Lung (tissue), 12 donors: Measurements from ENCODE around the gene SLC6A2. TPM values are rescaled to one million over a fixed set of nuclear protein-coding genes. Genes with fewer than 3 reads are reported as not detected.

Experiments
- ATAC-seq: fragments of 200-7000 bp; cut with Tn5 transposase; one replicate; pipeline ENCODE4 v1.9.1; 2020; ENCODE audit warnings: moderate number of reproducible peaks; ENCODE audit not compliant: insufficient read depth, low FRiP score
- DNase-seq, 3 donors: peaks; one replicate each; pipeline ENCODE4 v3.0.0-alpha.2; 2013 to 2017
- H3K27ac ChIP-seq, 2 donors: one replicate each; pipeline ENCODE4 v1.5.1; 2013; ENCODE audit warnings: mild to moderate bottlenecking in 2 of 2, moderate library complexity in 2 of 2, control low read depth in 1 of 2, inconsistent platforms in 1 of 2, low read depth in 1 of 2, low read length in 1 of 2
- H3K27me3 ChIP-seq, 3 donors: one replicate each; pipeline ENCODE4 v1.5.1; 2013; ENCODE audit warnings: low read length in 2 of 3; ENCODE audit not compliant: control insufficient read depth in 3 of 3, insufficient read depth in 3 of 3
- H3K36me3 ChIP-seq, 4 donors: one replicate each; pipeline ENCODE4 v1.5.1; 2013; ENCODE audit warnings: low read length in 4 of 4, mild to moderate bottlenecking in 1 of 4, moderate library complexity in 1 of 4; ENCODE audit not compliant: control insufficient read depth in 4 of 4, insufficient read depth in 4 of 4
- H3K4me1 ChIP-seq, 5 donors: one replicate each; pipeline ENCODE4 v1.5.1; 2013; ENCODE audit warnings: low read length in 5 of 5, mild to moderate bottlenecking in 2 of 5, moderate library complexity in 1 of 5; ENCODE audit not compliant: control insufficient read depth in 5 of 5, insufficient read depth in 5 of 5
- H3K4me3 ChIP-seq: one replicate; pipeline ENCODE4 v1.5.1; 2013; ENCODE audit warnings: mild to moderate bottlenecking, control low read depth, moderate library complexity
- H3K9ac ChIP-seq, 2 donors: one replicate each; pipeline ENCODE4 v1.5.1; 2013; ENCODE audit warnings: low read length in 2 of 2, control low read depth in 1 of 2; ENCODE audit not compliant: insufficient read depth in 1 of 2
- H3K9me3 ChIP-seq, 4 donors: one replicate each; pipeline ENCODE4 v1.5.1; 2013; ENCODE audit warnings: low read length in 3 of 4, mild to moderate bottlenecking in 1 of 4, moderate library complexity in 1 of 4; ENCODE audit not compliant: control insufficient read depth in 4 of 4, insufficient read depth in 3 of 4
- WGBS, 2 donors: extraction: QIAGEN DNeasy Blood & Tissue Kit; methylation state at CpG; one replicate each; pipeline ENCODE4 v1.1.7; 2013; 5-methylcytosine and 5-hydroxymethylcytosine counted together
- polyA plus RNA-seq, 2 donors: library from polyadenylated mRNA; stranded (reverse); fragments of 200-250 nt; gene quantifications; one replicate each; pipeline ENCODE4 v1.2.1, GENCODE V29; 2013
- total RNA-seq, 2 donors: library from RNA; depleted of rRNA in 1 of 2; stranded (reverse); fragments of >200 nt in 1 of 2; gene quantifications; one replicate each; pipeline ENCODE4 v1.2.1, GENCODE V29; 2014 to 2021
- TF ChIP-seq, protein P1 (sequence below): IDR thresholded peaks from 2 replicates; pipeline ENCODE4 v1.5.1; 2012; ENCODE audit warnings: mild to moderate bottlenecking; ENCODE audit errors: control extremely low read depth, extremely low read depth
- donor health status: control.
- donor health status: control.
- donor health status: Bipolar disorder and iron deficiency.
- donor health status: healthy.
- donor health status: DM: yes; HTN: yes; CAD: no.

The SLC6A2 gene
- total and polyA plus RNA-seq, 4 donors = 0.02 to 0.26 TPM; not detected in 2

DNA sequence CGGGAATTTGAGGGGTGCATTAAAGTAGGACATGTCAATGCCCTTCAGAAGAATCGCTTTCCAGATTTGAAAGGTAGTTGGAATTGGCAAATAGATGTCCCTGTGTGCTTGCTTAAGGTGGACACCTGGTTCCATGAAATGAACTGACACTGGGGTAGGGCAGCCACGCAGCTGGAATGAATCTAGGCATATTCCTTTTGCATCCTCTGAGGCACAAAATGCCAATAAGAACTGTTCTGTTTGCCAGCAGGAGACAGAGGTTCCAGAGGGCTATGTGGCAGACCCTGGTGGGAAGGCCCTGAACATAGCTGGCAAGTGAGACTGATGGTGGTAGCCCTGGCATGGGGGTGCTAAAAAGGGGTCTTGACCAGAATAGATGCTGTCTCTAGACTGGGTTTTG, 61.5 kb downstream of the SLC6A2 start:
- no peak for DNase-seq
- Histone ChIP-seq H3K4me1 (no peaks in the 10 kb centered on the region), H3K4me3 (no peak overlapping the region), H3K27ac (no peak overlapping the region), H3K9me3 (peaks cover 0 to 7% (median 0%) of the 10 kb centered on the region in 4 donors), H3K9ac (no peak overlapping the region), H3K36me3 (no peaks in the 10 kb centered on the region), H3K27me3 (no peaks in the 10 kb centered on the region)
- 85 to 89% methylated on average over 3 of the region's 3 CpGs for WGBS, 2 donors
- ATAC-seq = no peak
- TF ChIP-seq, protein P1, sequence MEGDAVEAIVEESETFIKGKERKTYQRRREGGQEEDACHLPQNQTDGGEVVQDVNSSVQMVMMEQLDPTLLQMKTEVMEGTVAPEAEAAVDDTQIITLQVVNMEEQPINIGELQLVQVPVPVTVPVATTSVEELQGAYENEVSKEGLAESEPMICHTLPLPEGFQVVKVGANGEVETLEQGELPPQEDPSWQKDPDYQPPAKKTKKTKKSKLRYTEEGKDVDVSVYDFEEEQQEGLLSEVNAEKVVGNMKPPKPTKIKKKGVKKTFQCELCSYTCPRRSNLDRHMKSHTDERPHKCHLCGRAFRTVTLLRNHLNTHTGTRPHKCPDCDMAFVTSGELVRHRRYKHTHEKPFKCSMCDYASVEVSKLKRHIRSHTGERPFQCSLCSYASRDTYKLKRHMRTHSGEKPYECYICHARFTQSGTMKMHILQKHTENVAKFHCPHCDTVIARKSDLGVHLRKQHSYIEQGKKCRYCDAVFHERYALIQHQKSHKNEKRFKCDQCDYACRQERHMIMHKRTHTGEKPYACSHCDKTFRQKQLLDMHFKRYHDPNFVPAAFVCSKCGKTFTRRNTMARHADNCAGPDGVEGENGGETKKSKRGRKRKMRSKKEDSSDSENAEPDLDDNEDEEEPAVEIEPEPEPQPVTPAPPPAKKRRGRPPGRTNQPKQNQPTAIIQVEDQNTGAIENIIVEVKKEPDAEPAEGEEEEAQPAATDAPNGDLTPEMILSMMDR = no peak

- H3K27ac ChIP-seq = no peak overlapping the region
- WGBS, 2 donors = 66 to 73% methylated on average over 5 of the region's 5 CpGs
- no peak overlapping the region for H3K9ac ChIP-seq
- DNase-seq (no peak), ATAC-seq (no peak)
- no peaks in the 10 kb centered on the region for H3K36me3 ChIP-seq
- no peaks in the 10 kb centered on the region for H3K4me1 ChIP-seq
- H3K9me3 ChIP-seq = peaks cover 0 to 7% (median 0%) of the 10 kb centered on the region in 4 donors
- TF ChIP-seq, protein P1 = no peak
- no peak overlapping the region for H3K4me3 ChIP-seq
- peaks cover 0 to 6% (median 0%) of the 10 kb centered on the region in 3 donors for H3K27me3 ChIP-seq
These were observed 69.4 kb downstream of the SLC6A2 start for GRCh38 chr16:55725055-55725777.

DNA sequence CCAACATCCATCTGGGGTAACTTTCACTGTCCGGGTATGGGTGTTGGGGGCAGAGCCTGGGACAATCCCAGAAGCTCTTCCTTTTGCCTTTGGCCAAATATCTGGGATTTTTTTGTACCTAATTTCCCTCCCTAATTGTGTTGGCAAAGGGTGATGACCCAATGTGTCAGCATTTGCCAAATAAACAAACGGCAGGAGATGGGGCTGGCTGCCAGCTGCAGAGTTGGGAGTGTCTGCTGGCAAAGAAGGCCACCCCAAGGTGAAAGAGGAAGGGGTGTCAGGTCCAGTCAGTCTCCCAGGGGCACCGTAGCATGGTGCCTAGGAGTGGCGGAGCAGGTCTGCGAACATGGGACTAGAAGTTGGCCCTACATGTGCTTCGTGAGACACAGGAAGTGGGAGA, 73.0 kb downstream of the SLC6A2 start:
- Histone ChIP-seq H3K4me1 (no peaks in the 10 kb centered on the region), H3K9ac (no peak overlapping the region), H3K27ac (no peak overlapping the region), H3K9me3 (no peaks in the 10 kb centered on the region), H3K27me3 (peaks cover 0 to 7% (median 0%) of the 10 kb centered on the region in 3 donors), H3K4me3 (no peak overlapping the region), H3K36me3 (no peaks in the 10 kb centered on the region)
- no peak for ATAC-seq
- 71 to 79% methylated on average over 6 of the region's 6 CpGs for WGBS, 2 donors
- no peak for DNase-seq
- TF ChIP-seq, protein P1 = no peak
